ENCODE results near the gene ZNF566. TPM values are rescaled to one million over a fixed set of nuclear protein-coding genes. Genes with fewer than 3 reads are reported as not detected.

Gene ZNF566
- total and polyA plus RNA-seq, 7 experiments from 2014 or later: 9.2 to 29.8 (median 9.8) TPM

DNA sequence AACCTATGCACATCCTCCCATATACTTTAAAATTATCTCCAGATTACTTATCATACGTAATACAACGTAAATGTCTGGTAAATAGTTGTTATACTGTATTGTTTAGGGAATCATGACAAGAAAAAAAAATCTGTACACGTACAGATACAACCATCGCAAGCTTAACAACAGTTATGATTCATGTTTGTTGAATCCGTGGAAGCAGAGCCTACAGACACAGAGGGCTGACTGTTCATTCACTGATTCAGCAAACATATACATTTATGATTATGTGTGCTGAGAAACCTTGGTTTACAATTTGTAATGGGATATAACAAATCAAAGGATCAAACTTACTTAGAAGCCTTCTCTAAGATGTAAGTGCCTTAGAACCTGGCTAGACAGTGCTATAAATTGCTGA, 37.2 kb upstream of the ZNF566 start:
- Histone ChIP-seq H3K27ac (ENCODE audit: low read depth, low read length) (no peak overlapping the region), H3K4me3 (ENCODE audit: low read length) (no peak overlapping the region), H3K27me3 (ENCODE audit: control insufficient read depth in 2 of 2, insufficient read depth in 2 of 2, low read length in 2 of 2) (no peaks in the 10 kb centered on the region), H3K4me1 (ENCODE audit: control insufficient read depth in 2 of 2, insufficient read depth in 2 of 2, low read length in 2 of 2) (peaks cover 4 to 11% of the 10 kb centered on the region in 2 donors), H3K36me3 (ENCODE audit: control insufficient read depth in 2 of 3, insufficient read depth in 3 of 3, low read length in 3 of 3) (peaks cover 0 to 32% (median 8%) of the 10 kb centered on the region in 3 experiments), H3K9me3 (ENCODE audit: control insufficient read depth in 2 of 3, low read length in 3 of 3) (peaks cover 0 to 39% (median 4%) of the 10 kb centered on the region in 3 experiments)
- POLR2A ChIA-PET: interaction anchor here (3.0 kb wide), 1 partner anchor 38 kb away, joined by 26 read pairs; the partner anchor contains the start of gene ZNF566
- Mint-ChIP-seq H3K27ac (peak overlapping the region in 6 of 9 donors; percentile 9 to 63 (median 48)), H3K9me3 (peaks cover 6 to 88% (median 40%) of the 10 kb centered on the region in 11 donors), H3K27me3 (no peaks in the 10 kb centered on the region), H3K4me3 (peak overlapping the region; percentile 65 to 100 (median 78)), H3K4me1 (peaks cover 15 to 34% (median 29%) of the 10 kb centered on the region in 7 donors), H3K36me3 (peaks cover 15 to 52% (median 50%) of the 10 kb centered on the region in 5 donors)
- ATAC-seq (no peak), DNase-seq (no peak)
- intact Hi-C loops (cut with micrococcal nuclease): loop anchor here (5.0 kb wide), 3 partner anchors 391 to 691 kb away; partner anchors contain the start of genes ZNF383 (in 1 of the 2), ZNF568 (in 1 of the 2), ZNF585A (in 1 of the 2) and ZNF829 (in 1 of the 2)
- CTCF ChIA-PET: no interaction called here

DNA sequence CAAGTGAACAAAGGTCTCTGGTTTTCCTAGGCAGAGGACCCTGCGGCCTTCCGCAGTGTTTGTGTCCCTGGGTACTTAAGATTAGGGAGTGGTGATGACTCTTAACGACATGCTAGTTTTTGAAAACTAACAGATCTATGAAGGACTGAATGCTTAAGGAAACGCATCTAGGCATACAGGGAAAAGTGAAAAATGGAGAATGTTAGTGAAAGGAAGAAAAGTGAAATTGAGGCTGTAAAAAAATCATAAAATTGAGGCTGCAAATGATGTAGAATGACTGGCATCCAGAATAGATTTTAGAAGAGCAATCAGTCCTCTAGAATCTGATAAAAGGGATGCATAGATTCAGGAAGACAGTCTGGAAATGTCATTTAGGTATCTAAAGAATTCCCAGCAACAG, 35.3 kb upstream of the ZNF566 start:
- ATAC-seq (no peak), DNase-seq (no peak)
- Histone ChIP-seq H3K4me3 (ENCODE audit: low read length) (no peak overlapping the region), H3K27me3 (ENCODE audit: control insufficient read depth in 2 of 2, insufficient read depth in 2 of 2, low read length in 2 of 2) (no peaks in the 10 kb centered on the region), H3K36me3 (ENCODE audit: control insufficient read depth in 2 of 3, insufficient read depth in 3 of 3, low read length in 3 of 3) (peaks cover 0 to 48% (median 8%) of the 10 kb centered on the region in 3 experiments), H3K4me1 (ENCODE audit: control insufficient read depth in 2 of 2, insufficient read depth in 2 of 2, low read length in 2 of 2) (peaks cover 4 to 11% of the 10 kb centered on the region in 2 donors), H3K27ac (ENCODE audit: low read depth, low read length) (no peak overlapping the region), H3K9me3 (ENCODE audit: control insufficient read depth in 2 of 3, low read length in 3 of 3) (peaks cover 0 to 52% (median 9%) of the 10 kb centered on the region in 3 experiments)
- Mint-ChIP-seq H3K4me3 (peak overlapping the region in 1 of 10 donors; percentile 37), H3K9me3 (peaks cover 6 to 90% (median 50%) of the 10 kb centered on the region in 11 donors), H3K27me3 (no peaks in the 10 kb centered on the region), H3K36me3 (peaks cover 15 to 59% (median 58%) of the 10 kb centered on the region in 5 donors), H3K27ac (no peak overlapping the region), H3K4me1 (peaks cover 15 to 34% (median 29%) of the 10 kb centered on the region in 7 donors)
- ChIA-PET POLR2A (interaction anchor here (0.6 kb wide), 1 partner anchor 20 kb away, joined by 4 read pairs; no protein-coding TSS in a partner anchor), CTCF (no interaction called here)
- intact Hi-C loops (cut with micrococcal nuclease): loop anchor here (5.0 kb wide), 3 partner anchors 393 to 693 kb away; partner anchors contain the start of genes ZNF383 (in 1 of the 2), ZNF568 (in 1 of the 2), ZNF585A (in 1 of the 2) and ZNF829 (in 1 of the 2)

DNA sequence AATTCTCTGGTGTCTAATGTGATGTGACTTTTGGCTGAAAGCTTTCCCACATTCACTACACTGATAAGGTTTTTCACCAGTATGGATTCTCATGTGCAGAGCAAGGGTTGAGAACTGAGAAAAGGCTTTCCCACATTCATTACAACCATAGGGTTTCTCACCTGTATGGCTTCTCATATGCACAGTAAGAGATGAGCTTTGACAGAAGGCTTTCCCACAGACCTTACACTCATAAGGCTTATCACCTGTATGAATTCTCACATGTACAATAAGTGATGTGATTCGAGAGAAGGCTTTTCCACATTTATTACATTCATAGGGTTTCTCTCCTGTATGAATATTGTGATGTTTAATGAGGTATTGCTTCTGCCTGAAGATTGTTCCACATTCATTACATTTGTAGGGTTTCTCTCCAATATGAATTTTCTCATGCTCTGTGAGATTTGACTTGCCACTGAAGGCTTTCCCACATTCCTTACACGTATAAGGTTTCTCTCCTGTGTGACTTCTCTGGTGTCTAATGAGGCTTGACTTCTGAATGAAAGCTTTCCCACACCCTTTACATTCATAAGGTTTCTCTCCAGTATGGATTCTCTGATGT, 24.8 kb upstream of the ZNF566 start:
- H3K36me3 Mint-ChIP-seq: peaks cover 28 to 73% (median 62%) of the 10 kb centered on the region in 5 donors
- POLR2A ChIA-PET: no interaction called here
- intact Hi-C loops (cut with micrococcal nuclease): no loop called here
- H3K4me3 ChIP-seq (ENCODE audit: low read length): peak overlapping the region; percentile 4
- no peak for ATAC-seq
- H3K9me3 Mint-ChIP-seq: peaks cover 0 to 96% (median 72%) of the 10 kb centered on the region in 11 donors
- H3K36me3 ChIP-seq (ENCODE audit: control insufficient read depth in 2 of 3, insufficient read depth in 3 of 3, low read length in 3 of 3): peaks cover 11 to 50% (median 18%) of the 10 kb centered on the region in 3 experiments
- no peak overlapping the region for H3K27ac Mint-ChIP-seq
- H3K27ac ChIP-seq (ENCODE audit: low read depth, low read length): no peak overlapping the region
- peaks cover 0 to 6% (median 4%) of the 10 kb centered on the region in 7 donors for H3K4me1 Mint-ChIP-seq
- CTCF ChIA-PET: no interaction called here
- no peaks in the 10 kb centered on the region for H3K4me1 ChIP-seq (ENCODE audit: control insufficient read depth in 2 of 2, insufficient read depth in 2 of 2, low read length in 2 of 2)
- peaks cover 19 to 89% (median 56%) of the 10 kb centered on the region in 3 experiments for H3K9me3 ChIP-seq (ENCODE audit: control insufficient read depth in 2 of 3, low read length in 3 of 3)
- H3K27me3 Mint-ChIP-seq: no peaks in the 10 kb centered on the region
- no peak for DNase-seq
- no peak overlapping the region for H3K4me3 Mint-ChIP-seq
- no peaks in the 10 kb centered on the region for H3K27me3 ChIP-seq (ENCODE audit: control insufficient read depth in 2 of 2, insufficient read depth in 2 of 2, low read length in 2 of 2)

DNA sequence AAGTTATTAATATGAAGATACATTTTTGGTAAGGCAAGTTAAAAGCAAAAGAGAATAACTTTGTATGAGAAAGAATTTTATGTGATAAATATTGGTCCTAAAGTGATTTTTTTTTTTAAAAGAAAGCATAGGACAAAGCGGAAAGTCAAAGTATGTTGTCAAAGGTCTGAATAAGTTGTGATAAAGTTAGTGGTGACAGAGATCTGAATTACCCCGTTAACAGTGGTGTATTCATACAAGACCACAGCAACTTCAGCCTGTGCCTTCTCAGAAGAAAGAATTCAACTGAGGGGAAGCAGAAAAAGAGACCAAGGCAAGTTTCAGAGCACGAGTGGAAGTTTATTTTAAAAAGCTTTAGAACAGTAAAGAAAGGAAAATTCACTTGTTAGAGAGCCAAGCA, 19.0 kb upstream of the ZNF566 start:
- H3K4me1 ChIP-seq (ENCODE audit: control insufficient read depth in 2 of 2, insufficient read depth in 2 of 2, low read length in 2 of 2): no peaks in the 10 kb centered on the region
- H3K27ac Mint-ChIP-seq: no peak overlapping the region
- H3K4me3 ChIP-seq (ENCODE audit: low read length): no peak overlapping the region
- no peaks in the 10 kb centered on the region for H3K27me3 Mint-ChIP-seq
- H3K9me3 Mint-ChIP-seq: peaks cover 3 to 91% (median 41%) of the 10 kb centered on the region in 11 donors
- H3K4me1 Mint-ChIP-seq: no peaks in the 10 kb centered on the region
- intact Hi-C loops (cut with micrococcal nuclease): no loop called here
- CTCF ChIA-PET: no interaction called here
- H3K4me3 Mint-ChIP-seq: no peak overlapping the region
- no peak for ATAC-seq
- POLR2A ChIA-PET: interaction anchor here (0.7 kb wide), 1 partner anchor 64 kb away, joined by 4 read pairs; no protein-coding TSS in a partner anchor
- H3K9me3 ChIP-seq (ENCODE audit: control insufficient read depth in 2 of 3, low read length in 3 of 3): peaks cover 4 to 69% (median 19%) of the 10 kb centered on the region in 3 experiments
- H3K27ac ChIP-seq (ENCODE audit: low read depth, low read length): no peak overlapping the region
- peaks cover 4 to 20% (median 14%) of the 10 kb centered on the region in 5 donors for H3K36me3 Mint-ChIP-seq
- no peaks in the 10 kb centered on the region for H3K27me3 ChIP-seq (ENCODE audit: control insufficient read depth in 2 of 2, insufficient read depth in 2 of 2, low read length in 2 of 2)
- DNase-seq: no peak
- no peaks in the 10 kb centered on the region for H3K36me3 ChIP-seq (ENCODE audit: control insufficient read depth in 2 of 3, insufficient read depth in 3 of 3, low read length in 3 of 3)

DNA sequence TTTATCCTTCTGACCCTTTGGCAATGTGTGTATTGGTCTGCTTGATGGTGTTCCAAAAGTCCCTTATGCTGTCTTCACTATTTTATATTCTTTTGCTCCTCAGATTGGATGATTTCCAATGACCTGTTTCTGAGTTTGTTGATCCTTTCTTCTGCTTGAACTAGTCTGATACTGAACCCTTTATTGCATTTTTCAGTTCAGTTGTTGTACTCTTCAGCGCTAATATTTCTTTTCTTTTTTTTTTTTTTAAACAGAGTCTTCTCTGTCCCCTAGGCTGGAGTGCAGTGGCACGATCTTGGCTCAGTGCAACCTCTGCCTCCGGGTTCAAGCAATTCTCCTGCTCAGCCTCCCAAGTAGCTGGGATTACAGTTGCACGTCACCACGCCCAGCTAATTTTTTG, 12.6 kb upstream of the ZNF566 start:
- peaks cover 2 to 20% (median 17%) of the 10 kb centered on the region in 5 donors for H3K36me3 Mint-ChIP-seq
- DNase-seq (no peak), ATAC-seq (no peak)
- peaks cover 0 to 61% (median 10%) of the 10 kb centered on the region in 3 experiments for H3K9me3 ChIP-seq (ENCODE audit: control insufficient read depth in 2 of 3, low read length in 3 of 3)
- H3K36me3 ChIP-seq (ENCODE audit: control insufficient read depth in 2 of 3, insufficient read depth in 3 of 3, low read length in 3 of 3): no peaks in the 10 kb centered on the region
- intact Hi-C loops (cut with micrococcal nuclease): no loop called here
- no peaks in the 10 kb centered on the region for H3K4me1 Mint-ChIP-seq
- ChIA-PET POLR2A (no interaction called here), CTCF (no interaction called here)
- H3K27me3 ChIP-seq (ENCODE audit: control insufficient read depth in 2 of 2, insufficient read depth in 2 of 2, low read length in 2 of 2): no peaks in the 10 kb centered on the region
- H3K27ac Mint-ChIP-seq: no peak overlapping the region
- no peaks in the 10 kb centered on the region for H3K4me1 ChIP-seq (ENCODE audit: control insufficient read depth in 2 of 2, insufficient read depth in 2 of 2, low read length in 2 of 2)
- peaks cover 14 to 79% (median 40%) of the 10 kb centered on the region in 11 donors for H3K9me3 Mint-ChIP-seq
- H3K27ac ChIP-seq (ENCODE audit: low read depth, low read length): no peak overlapping the region
- no peak overlapping the region for H3K4me3 ChIP-seq (ENCODE audit: low read length)
- no peaks in the 10 kb centered on the region for H3K27me3 Mint-ChIP-seq
- H3K4me3 Mint-ChIP-seq: no peak overlapping the region

DNA sequence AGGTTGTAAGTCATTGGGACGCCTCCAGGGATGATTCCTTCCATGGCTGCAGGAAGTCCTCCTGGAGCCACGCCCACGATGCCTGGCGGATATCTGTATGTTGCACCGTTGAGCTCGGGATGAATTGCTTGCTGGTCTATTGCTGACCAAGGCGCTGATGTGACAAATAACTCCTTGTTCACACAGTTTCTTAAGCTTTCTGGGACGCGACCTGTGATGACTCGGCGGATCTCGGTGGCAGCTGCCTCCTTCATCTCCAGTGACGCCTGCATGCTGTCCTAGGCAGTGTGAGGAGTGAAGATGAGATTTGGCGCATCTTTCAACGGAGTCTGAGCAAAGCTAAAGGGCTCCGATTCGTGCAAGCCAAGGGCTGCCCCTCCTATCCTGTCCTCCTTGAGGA, 7.6 kb upstream of the ZNF566 start:
- ChIA-PET POLR2A (no interaction called here), CTCF (no interaction called here)
- Mint-ChIP-seq H3K27me3 (no peaks in the 10 kb centered on the region), H3K27ac (no peak overlapping the region), H3K4me3 (no peak overlapping the region), H3K4me1 (no peaks in the 10 kb centered on the region), H3K36me3 (peaks cover 3 to 18% (median 8%) of the 10 kb centered on the region in 5 donors), H3K9me3 (peaks cover 13 to 80% (median 30%) of the 10 kb centered on the region in 11 donors)
- Histone ChIP-seq H3K36me3 (ENCODE audit: control insufficient read depth in 2 of 3, insufficient read depth in 3 of 3, low read length in 3 of 3) (no peaks in the 10 kb centered on the region), H3K4me1 (ENCODE audit: control insufficient read depth in 2 of 2, insufficient read depth in 2 of 2, low read length in 2 of 2) (no peaks in the 10 kb centered on the region), H3K9me3 (ENCODE audit: control insufficient read depth in 2 of 3, low read length in 3 of 3) (peaks cover 0 to 33% (median 10%) of the 10 kb centered on the region in 3 experiments), H3K27ac (ENCODE audit: low read depth, low read length) (no peak overlapping the region), H3K27me3 (ENCODE audit: control insufficient read depth in 2 of 2, insufficient read depth in 2 of 2, low read length in 2 of 2) (no peaks in the 10 kb centered on the region), H3K4me3 (ENCODE audit: low read length) (no peak overlapping the region)
- DNase-seq (no peak), ATAC-seq (no peak)
- intact Hi-C loops (cut with micrococcal nuclease): no loop called here

Data from naive thymus-derived CD4-positive, alpha-beta T cell (primary cell).